Measurements from ENCODE around the gene WDR26.
"Not testable (repeated sequence)": the region's sequence is repeated elsewhere in the genome, so short reads cannot be mapped to it uniquely, and the experiment has no call there.

WDR26 gene

DNA sequence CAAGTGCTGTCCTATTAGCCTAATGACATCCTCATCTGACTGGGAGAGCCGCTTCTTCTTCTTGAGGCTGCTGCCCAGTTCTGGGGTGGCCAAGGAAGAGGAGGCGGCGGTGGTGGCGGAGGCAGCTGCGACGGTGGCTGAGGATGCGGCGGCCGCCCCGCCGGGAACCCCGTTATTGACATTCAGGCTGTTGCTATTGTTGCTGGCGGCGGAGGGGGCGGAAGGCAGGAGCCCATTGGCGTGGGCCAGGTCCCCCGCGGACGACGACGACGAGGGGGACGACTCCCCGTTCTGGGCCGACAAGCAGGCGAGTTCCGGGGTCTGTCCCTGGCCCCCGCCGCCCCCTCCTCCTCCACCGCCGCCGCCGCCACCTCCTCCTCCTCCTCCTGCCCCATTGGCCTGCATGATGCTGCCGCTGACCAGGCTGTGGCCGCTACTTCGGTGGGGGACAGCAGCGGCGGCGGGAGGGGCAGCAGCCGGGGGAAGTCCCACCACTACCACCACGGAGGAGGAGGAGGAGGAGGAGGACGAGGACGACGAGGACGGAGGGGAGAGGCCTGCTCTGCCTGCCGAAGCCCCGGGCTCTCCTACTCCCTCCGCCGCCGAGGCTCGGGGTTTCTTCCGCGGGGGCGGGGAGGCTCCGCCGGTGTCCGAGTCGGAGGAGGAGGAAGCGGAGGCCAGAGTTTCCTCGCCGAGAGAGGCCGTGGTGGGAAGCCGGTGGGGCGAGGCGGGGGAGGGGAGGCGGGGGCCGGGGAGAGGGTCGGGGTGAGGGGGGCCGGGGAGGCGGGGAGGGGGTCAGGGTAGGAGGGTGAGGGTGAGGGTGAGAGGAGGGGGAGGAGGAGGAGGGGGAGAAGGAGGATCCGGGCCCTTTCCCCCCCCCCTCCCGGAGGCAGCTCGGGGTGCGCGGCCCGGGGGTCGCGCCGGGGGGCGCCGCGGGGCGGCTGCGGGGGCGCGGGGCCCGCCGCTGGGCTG lies 610 bp downstream of the WDR26 start:
- peak; percentile 47 for DNase-seq

GRCh38 chr1:224433041-224433691 lies 1.4 kb downstream of the WDR26 start:
- DNase-seq = peak; percentile 35

DNA sequence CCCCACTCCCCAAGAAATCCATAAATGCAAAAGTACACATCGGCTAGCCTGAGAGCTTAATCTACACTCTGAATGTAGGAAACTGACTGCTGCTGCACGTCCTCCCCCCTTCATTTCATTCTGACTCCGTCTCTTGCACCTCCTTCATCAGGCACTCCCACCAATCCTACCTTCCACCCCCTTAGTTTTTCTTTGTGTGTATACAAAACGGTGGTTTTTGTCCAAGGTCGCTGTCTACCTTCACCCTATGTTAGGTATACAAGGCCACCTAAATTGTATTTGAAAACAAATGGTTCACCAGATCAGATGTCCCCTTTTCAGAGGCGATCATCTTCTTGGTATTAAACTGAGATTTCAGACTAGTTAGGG lies 1.9 kb downstream of the WDR26 start:
- DNase-seq = peak; percentile 32

- no peak for DNase-seq
Measured at GRCh38 chr1:224432146-224432545, 2.5 kb downstream of the WDR26 start.

- no peak for DNase-seq
Measured at GRCh38 chr1:224431726-224432125, 2.9 kb downstream of the WDR26 start.

DNA sequence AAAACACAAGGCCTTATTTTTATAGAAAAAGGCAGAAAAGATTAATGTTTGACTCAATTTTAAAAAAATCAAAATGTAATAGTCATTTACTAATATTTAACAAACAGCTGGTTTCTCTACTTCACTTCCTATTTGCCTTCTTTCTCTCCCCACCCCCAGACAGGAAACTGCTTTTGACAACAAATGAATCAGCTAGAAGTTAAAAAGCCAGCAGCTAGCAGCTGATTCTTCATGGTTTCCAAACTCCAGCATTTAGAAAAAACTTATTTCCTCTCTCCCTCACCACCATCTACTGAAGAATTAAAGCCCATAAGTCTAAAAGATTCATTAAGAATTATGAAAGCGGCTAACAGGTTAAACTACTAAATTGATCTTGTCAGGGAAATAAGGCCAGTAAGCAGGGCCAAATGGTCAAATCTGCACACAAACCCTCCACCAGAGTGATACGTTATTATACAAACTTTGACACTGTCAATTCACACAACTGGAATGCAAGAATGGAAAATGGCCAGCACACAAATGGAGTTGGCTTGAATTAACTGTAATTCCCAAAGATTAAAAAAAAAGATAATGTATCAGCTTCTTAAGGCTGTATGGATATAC lies 4.0 kb downstream of the WDR26 start:
- DNase-seq = peak; percentile 87

DNA sequence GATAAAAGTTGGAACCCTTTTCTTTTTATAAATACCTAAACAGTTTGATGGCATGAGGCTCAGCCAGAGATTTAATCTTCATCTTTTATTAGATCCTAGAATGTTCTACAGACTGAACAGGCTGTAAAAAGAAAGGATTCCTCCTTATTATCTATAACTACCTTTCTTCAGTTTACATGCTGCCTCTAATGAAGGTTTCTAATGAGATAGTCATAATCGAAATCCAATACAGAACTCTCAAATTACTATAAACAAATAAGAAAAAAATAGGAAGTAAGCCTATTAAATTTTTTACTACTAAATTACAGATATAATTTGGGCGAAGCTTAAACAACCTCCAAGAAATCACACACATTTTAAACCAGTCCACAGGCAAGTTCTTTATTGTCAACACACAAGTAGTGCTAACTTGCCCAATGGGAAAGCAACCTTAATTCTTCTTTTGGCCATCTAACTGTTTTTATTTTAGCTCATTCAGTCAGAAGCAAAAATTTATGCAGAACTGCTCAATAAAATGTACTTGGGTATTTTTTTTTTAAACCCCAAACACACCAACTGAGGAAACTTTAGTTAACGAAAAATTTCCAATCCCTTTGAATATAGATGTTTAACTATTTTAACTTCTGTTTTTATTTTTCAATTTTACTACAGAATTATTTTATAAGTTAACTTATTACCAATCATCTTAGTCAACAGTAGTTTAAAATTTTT lies 4.8 kb downstream of the WDR26 start:
- no peak for DNase-seq

DNA sequence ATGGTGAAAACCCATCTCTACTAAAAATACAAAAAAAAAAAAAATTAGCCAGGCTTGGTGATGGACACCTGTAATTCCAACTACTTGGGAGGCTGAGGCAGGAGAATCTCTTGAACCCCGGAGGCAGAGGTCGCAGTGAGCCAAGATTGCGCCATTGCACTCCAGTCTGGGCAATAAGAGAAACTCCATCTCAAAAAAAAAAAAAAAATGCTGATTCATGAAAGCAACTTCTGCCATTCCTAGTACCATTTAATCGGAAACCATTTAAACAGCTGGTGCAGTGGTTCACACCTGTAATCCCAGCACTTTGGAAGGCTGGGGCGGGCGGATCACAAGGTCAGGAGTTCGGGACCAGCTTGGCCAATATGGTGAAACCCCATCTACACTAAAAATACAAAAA lies 5.9 kb downstream of the WDR26 start:
- DNase-seq = not testable (repeated sequence)

DNA sequence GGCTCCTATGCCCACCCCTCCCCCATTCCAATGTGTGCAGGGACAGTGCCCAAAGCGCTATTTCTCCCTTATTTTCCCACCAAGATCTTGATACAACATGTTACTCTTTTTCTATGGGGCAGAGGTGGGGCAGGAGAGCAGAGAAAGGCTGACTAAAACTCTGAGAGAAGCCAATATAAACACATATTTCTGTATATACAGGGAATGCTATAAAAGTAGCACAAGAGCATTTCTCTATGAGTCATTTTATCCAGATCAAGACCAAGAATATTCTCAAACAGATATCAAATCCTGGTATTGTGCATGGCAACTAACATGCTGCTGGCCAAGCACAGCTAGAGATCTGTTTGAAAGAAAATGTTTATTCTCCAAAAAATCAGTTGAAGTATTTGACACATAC lies 7.3 kb downstream of the WDR26 start:
- DNase-seq = no peak

DNA sequence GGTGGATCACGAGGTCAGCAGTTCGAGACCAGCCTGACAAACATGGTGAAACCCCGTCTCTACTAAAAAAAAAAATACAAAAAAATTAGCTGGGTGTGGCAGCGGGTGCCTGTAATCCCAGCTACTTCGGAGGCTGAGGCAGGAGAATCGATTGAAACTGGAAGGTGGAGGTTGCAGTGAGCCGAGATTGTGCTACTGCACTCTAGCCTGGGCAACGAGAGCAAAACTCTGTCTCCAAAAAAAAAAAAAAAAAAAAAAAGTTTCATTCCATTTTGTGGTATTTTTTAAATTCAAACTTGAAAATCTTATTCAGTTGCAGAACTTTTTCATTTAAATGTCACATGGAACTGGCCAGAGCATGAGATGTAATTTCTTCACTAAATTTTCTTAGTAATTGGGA lies 7.7 kb downstream of the WDR26 start:
- not testable (repeated sequence) for DNase-seq

- DNase-seq = no peak
Measured at GRCh38 chr1:224425279-224425884, 9.2 kb downstream of the WDR26 start.

DNA sequence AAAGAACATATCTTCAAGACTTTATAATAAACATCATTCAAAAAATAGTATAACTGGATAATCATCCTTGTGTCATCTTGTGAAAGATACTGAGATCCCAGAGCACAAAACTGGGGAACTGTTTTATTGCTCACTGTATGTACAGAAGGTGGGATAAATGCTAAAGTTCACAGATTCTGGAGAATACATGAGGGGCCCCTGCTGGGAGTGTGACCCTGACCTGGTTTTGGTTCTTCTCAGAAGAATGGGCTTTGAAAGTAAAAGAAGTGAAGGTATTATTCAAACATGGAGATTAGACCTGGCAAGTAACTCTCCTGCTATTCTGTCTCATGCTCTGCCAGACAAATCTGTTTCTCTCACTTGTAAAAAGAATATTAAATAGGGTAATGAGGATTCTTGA lies 14.5 kb downstream of the WDR26 start:
- no peak for DNase-seq

GRCh38 chr1:224411766-224412165 lies 22.8 kb downstream of the WDR26 start:
- DNase-seq = no peak

- DNase-seq = no peak
Measured at GRCh38 chr1:224408294-224408590, 26.4 kb downstream of the WDR26 start.

GRCh38 chr1:224407571-224408293 lies 26.9 kb downstream of the WDR26 start:
- no peak for DNase-seq

DNA sequence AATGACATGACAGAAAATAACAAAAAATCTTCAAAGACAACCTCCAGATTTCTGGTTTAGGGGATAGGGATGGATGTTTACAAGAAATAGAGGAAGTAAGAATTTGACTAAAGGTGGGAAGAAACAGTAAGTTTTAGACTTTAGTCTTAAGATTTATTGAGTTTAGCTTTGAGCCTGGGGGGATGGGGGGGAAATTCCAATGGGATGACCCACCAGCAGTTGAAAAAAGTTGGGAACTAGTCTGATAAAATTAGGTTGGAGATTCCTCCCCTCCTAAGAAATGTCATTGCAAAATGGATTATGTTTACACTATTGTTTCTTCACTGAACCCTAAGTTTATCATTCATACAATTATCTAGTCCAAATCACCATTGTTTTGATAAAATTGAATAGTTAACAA lies 28.4 kb downstream of the WDR26 start:
- DNase-seq = no peak

DNA sequence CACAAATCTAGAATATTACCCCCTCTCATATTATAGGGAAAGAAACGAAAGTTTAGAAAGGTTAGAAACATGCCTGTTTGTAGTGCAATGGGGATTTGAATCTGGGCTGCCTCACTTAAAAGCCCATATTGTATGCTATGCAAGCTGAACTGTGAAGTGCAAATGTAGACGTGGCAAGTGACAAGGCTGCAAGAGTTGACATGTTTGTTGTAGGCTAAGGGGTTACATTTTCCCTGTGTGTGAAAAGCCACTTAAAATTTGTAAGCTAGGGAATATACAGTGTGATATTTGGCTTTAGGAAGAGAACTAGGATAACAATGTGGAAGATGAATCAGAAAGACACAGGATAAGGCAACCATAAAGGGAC lies 29.0 kb downstream of the WDR26 start:
- no peak for DNase-seq

DNA sequence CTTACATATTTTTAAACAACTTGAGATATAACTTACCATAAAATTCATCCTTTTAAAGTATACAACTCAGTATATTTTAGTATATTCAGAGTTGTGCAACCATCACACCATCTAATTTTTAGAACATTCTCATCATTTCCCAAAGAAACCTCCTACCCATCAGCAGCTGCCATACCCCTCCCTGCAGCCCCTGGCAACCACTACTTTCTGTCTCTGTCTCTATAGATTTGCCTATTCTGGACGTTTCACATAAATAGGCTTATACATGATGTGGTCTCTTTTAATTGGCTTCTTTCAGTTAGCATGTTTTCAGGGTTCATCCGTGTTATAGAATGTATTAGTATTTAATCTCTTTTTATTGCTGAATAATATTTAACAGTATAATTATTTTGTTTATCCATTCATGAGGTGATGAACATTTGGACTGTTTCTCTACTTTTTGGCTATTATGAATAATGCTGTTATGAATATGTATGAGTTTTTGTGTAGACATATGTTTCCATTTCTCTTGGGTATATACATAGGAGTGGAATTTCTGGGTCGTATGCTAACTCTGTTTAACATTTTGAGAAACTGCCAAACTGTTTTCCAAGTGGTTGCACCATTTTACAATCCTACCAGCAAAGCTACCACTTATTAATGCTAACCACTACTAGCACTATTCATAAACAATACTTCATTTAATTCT lies 29.5 kb downstream of the WDR26 start:
- no peak for DNase-seq

DNA sequence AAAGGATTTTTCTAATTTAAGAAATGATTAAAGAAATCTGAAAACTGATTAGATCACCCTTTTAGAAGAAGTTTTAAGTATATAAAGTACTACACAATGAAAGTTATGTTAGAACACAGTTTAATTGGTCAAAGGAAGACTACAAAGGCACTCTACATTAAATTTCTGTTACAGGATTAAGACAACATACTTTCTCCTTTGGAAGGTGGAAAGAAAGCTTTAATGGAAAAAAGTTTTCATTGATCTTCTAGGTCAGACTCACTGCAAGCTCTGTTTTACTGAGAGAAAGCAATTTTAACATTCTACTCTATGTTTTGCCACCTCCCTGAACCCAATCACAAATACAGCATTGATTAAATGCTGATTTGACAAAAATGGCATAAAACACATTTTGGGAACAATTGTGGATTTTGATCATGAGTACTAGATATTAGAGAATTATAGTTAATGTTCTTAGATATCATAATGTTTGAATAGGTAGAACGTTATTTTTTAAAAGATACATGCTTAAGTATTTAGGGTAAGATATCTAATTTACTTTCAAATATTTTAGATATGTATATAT lies 32.0 kb downstream of the WDR26 start:
- no peak for DNase-seq

DNA sequence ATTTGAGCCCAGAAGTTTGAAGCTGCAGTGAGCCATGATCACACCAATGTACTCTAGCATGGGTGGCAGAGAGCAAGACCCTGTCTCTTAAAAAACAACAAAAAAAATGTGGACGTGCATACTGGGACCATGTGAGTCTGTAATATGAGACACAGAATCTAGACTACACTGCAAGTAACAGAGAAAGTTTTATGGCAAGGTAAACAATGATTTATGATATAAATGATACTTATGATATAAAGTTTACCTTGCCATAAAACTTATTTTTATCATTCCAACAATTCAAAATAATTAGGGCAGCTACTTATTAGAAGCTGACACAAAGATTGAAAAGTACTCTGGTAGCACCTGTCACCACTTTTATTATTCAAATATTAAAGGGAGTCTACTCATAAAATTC lies 34.7 kb downstream of the WDR26 start:
- no peak for DNase-seq

- DNase-seq = no peak
Measured at GRCh38 chr1:224393294-224393693, 41.3 kb downstream of the WDR26 start.

Data from hematopoietic multipotent progenitor cell treated with erythropoietin and hydrocortisone succinate and interleukin-3 and kit ligand, for 4 days (in vitro differentiated cells).